Tibial nerve (tissue), 3 donors: ENCODE measurements around the gene MGLL.

Source experiments
- CTCF ChIP-seq, 5 experiments: fragments of 200-600 bp in 3 of 5; fragments of 450-650 bp in 2 of 5; sonication (generic) in 3 of 5; IDR thresholded peaks; one replicate each; pipeline ENCODE4 v1.5.1; 2016 to 2019; ENCODE audit warnings: antibody characterized with exemption in 5 of 5, mild to moderate bottlenecking in 3 of 5, moderate library complexity in 2 of 5
- POLR2A ChIP-seq, 2 donors: fragments of 450-650 bp; IDR thresholded peaks; one replicate each; pipeline ENCODE4 v1.6.1; 2017; ENCODE audit warnings: antibody characterized with exemption in 2 of 2, mild to moderate bottlenecking in 2 of 2, moderate library complexity in 2 of 2

DNA sequence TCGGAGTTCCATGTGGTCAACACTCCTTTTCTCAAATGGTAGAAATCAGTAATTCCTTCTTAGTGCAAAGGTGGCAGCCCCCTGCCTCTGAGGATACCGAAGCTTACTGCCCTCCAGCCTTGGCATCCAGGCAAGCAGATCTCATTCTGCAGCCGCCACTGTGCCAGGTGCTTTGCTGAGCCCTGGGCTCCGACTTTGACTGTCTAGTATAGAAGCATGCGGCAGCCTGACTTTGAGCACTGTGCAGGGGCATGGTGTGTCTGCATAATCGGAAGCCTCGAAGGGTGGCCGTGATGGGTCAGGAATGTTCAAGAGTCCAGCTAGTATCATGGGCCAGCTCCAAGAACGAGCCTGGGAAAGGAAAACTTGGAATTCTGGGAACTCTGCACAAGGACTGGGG is 109.9 kb downstream of the MGLL start:
- TF ChIP-seq POLR2A (IDR thresholded peaks at IDR 0.05) (no peak), CTCF (IDR thresholded peaks at IDR 0.05) (no peak)
